ENCODE data around the gene EFCAB6. TPM values are rescaled to one million over a fixed set of nuclear protein-coding genes. Genes with fewer than 3 reads are reported as not detected.

EFCAB6 gene
- polyA plus RNA-seq, 3 donors, result not detected

DNA sequence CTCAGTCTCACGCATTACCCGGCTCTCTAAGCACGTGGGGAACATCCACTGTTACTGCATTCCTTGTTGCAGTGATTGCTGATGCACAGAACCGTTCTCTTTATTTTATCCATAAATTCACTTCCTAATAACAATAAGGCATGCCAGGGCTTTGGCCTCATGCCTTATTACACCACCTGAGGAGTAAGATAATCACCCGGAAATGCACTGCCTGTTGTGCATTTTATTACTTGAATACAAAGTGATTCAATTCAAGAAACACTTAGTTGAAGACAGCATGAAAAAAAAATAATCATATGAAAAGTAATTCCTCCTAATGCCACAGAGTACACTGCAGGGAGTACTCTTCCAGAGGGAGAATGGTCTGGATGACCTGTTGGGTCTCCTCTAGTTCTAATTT, 19.2 kb downstream of the EFCAB6 start:
- no peak overlapping the region for H2AFZ ChIP-seq (ENCODE audit: insufficient read depth, low read depth, low read length, poor library complexity, severe bottlenecking)
- H3K27ac ChIP-seq (ENCODE audit: low read depth in 1 of 2, low read length in 2 of 2), result no peak overlapping the region
- Mint-ChIP-seq H3K27me3 (ENCODE audit: low read depth in 3 of 3) (peaks cover 2 to 4% (median 3%) of the 10 kb centered on the region in 3 donors), H3K36me3 (no peaks in the 10 kb centered on the region), H3K4me1 (no peaks in the 10 kb centered on the region), H3K9me3 (no peaks in the 10 kb centered on the region), H3K4me3 (no peak overlapping the region), H3K27ac (no peak overlapping the region)
- no peak overlapping the region for H3K4me3 ChIP-seq (replicated peaks in 1 of 3; ENCODE audit: low read depth in 2 of 3, low read length in 3 of 3)
- TF ChIP-seq, protein P1, sequence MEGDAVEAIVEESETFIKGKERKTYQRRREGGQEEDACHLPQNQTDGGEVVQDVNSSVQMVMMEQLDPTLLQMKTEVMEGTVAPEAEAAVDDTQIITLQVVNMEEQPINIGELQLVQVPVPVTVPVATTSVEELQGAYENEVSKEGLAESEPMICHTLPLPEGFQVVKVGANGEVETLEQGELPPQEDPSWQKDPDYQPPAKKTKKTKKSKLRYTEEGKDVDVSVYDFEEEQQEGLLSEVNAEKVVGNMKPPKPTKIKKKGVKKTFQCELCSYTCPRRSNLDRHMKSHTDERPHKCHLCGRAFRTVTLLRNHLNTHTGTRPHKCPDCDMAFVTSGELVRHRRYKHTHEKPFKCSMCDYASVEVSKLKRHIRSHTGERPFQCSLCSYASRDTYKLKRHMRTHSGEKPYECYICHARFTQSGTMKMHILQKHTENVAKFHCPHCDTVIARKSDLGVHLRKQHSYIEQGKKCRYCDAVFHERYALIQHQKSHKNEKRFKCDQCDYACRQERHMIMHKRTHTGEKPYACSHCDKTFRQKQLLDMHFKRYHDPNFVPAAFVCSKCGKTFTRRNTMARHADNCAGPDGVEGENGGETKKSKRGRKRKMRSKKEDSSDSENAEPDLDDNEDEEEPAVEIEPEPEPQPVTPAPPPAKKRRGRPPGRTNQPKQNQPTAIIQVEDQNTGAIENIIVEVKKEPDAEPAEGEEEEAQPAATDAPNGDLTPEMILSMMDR (IDR thresholded peaks at IDR 0.05), result no peak
- no peak overlapping the region for H3K4me2 ChIP-seq (replicated peaks; ENCODE audit: extremely low read depth, low read length, poor library complexity, severe bottlenecking)
- intact Hi-C loops (cut with micrococcal nuclease), result no loop called here
- no peaks in the 10 kb centered on the region for H4K20me1 ChIP-seq (ENCODE audit: insufficient read depth, low read length)
- H3K27me3 ChIP-seq (ENCODE audit: control insufficient read depth in 2 of 2, insufficient read depth in 2 of 2, low read length in 2 of 2), result no peaks in the 10 kb centered on the region
- H3K79me2 ChIP-seq (ENCODE audit: insufficient read depth, low read length), result no peaks in the 10 kb centered on the region
- H3K4me1 ChIP-seq (ENCODE audit: control insufficient read depth in 1 of 2, insufficient read depth in 2 of 2, low read length in 2 of 2), result no peaks in the 10 kb centered on the region
- H3K36me3 ChIP-seq (replicated peaks in 1 of 2; ENCODE audit: control insufficient read depth in 1 of 2, insufficient read depth in 2 of 2, low read length in 2 of 2), result no peaks in the 10 kb centered on the region
- no peak for DNase-seq
- H3K9ac ChIP-seq (ENCODE audit: insufficient read depth, low read length, poor library complexity, severe bottlenecking), result no peak overlapping the region
- no peaks in the 10 kb centered on the region for H3K9me3 ChIP-seq (replicated peaks in 1 of 2; ENCODE audit: control insufficient read depth in 1 of 2, insufficient read depth in 1 of 2, low read length in 2 of 2)
- WGBS (ENCODE audit: insufficient coverage), result 87% methylated on average over 3 of the region's 5 CpGs

DNA sequence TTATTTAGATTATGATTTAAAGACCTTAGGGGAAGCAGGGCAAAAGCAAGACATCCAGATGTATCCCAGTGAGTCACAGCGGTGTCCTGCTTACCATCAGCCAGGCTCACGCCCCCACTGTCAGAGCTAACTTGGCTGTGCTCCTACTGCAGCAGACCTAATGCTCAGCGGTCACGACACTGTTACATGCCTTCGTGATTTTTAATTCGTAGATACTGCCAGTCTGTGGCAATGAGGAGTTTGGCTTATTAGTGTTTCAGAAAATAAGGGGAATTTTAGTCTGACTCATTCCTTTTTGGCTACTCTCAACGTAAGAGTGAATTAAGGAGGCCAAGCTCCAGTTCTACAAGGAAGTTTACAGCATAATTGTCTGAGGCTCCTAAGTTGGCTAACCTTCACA, 22.7 kb downstream of the EFCAB6 start:
- Histone ChIP-seq H3K9me3 (replicated peaks in 1 of 2; ENCODE audit: control insufficient read depth in 1 of 2, insufficient read depth in 1 of 2, low read length in 2 of 2) (no peaks in the 10 kb centered on the region), H3K4me2 (replicated peaks; ENCODE audit: extremely low read depth, low read length, poor library complexity, severe bottlenecking) (no peak overlapping the region), H3K27me3 (ENCODE audit: control insufficient read depth in 2 of 2, insufficient read depth in 2 of 2, low read length in 2 of 2) (no peaks in the 10 kb centered on the region), H3K36me3 (replicated peaks in 1 of 2; ENCODE audit: control insufficient read depth in 1 of 2, insufficient read depth in 2 of 2, low read length in 2 of 2) (no peaks in the 10 kb centered on the region), H3K9ac (ENCODE audit: insufficient read depth, low read length, poor library complexity, severe bottlenecking) (no peak overlapping the region), H3K27ac (ENCODE audit: low read depth in 1 of 2, low read length in 2 of 2) (no peak overlapping the region), H3K4me1 (ENCODE audit: control insufficient read depth in 1 of 2, insufficient read depth in 2 of 2, low read length in 2 of 2) (no peaks in the 10 kb centered on the region), H3K79me2 (ENCODE audit: insufficient read depth, low read length) (no peaks in the 10 kb centered on the region), H3K4me3 (replicated peaks in 1 of 3; ENCODE audit: low read depth in 2 of 3, low read length in 3 of 3) (no peak overlapping the region), H4K20me1 (ENCODE audit: insufficient read depth, low read length) (no peaks in the 10 kb centered on the region), H2AFZ (ENCODE audit: insufficient read depth, low read depth, low read length, poor library complexity, severe bottlenecking) (no peak overlapping the region)
- intact Hi-C loops (cut with micrococcal nuclease), result no loop called here
- Mint-ChIP-seq H3K36me3 (no peaks in the 10 kb centered on the region), H3K4me1 (no peaks in the 10 kb centered on the region), H3K4me3 (no peak overlapping the region), H3K27ac (no peak overlapping the region), H3K27me3 (ENCODE audit: low read depth in 3 of 3) (peaks cover 2 to 8% (median 2%) of the 10 kb centered on the region in 3 donors), H3K9me3 (peaks cover 0 to 3% (median 0%) of the 10 kb centered on the region in 7 donors)
- TF ChIP-seq, protein P1 (IDR thresholded peaks at IDR 0.05), result no peak
- no peak for DNase-seq
- 90% methylated on average over 6 of the region's 7 CpGs for WGBS (ENCODE audit: insufficient coverage)

Data from CD14-positive monocyte (primary cell).